ENCODE measurements around the gene GRM5.
"Not testable (repeated sequence)": the region's sequence is repeated elsewhere in the genome, so short reads cannot be mapped to it uniquely, and the experiment has no call there.

GRCh38 chr11:88929665-88930064 lies 136.1 kb downstream of the GRM5 start:
- TF ChIP-seq CTCF (conservative IDR thresholded peaks at IDR 0.05; ENCODE audit: low read depth, low read length); EZH2phosphoT487 (IDR thresholded peaks at IDR 0.05; ENCODE audit: borderline replicate concordance, low read length): not testable (repeated sequence)

All from PC-3 (cell line).